ENCODE data around the gene TMEM11. TPM values are rescaled to one million over a fixed set of nuclear protein-coding genes. Genes with fewer than 3 reads are reported as not detected.

The TMEM11 gene
- total and polyA plus RNA-seq, 2 of the 4 experiments (the other 2 are of a cell fraction) = 19.9 to 44.7 TPM

GRCh38 chr17:21186399-21187187 lies 27.4 kb downstream of the TMEM11 start:
- POLR2A ChIA-PET (ENCODE audit: unreplicated experiment) = interaction anchor here (0.6 kb wide), 1 partner anchor 17 kb away, joined by 6 read pairs; no protein-coding TSS in a partner anchor
- in situ Hi-C loops (cut with MboI; ENCODE audit: low sequenced_read_pairs) = no loop called here

More at GRCh38 chr17:21186399-21187187, 27.4 kb downstream of the TMEM11 start:
- CTCF ChIA-PET = no interaction called here
- Histone ChIP-seq H2AK5ac (ENCODE audit: low read depth, low read length) (no peak overlapping the region), H3K56ac (ENCODE audit: extremely low read depth, insufficient read depth, low read length) (no peak overlapping the region), H3K4me3 (ENCODE audit: insufficient read depth, low read depth, low read length) (no peak overlapping the region), H3K9me3 (ENCODE audit: control insufficient read depth, insufficient read depth, low read length) (no peaks in the 10 kb centered on the region), H4K91ac (ENCODE audit: insufficient read depth, low read depth, low read length) (no peak overlapping the region), H2BK15ac (ENCODE audit: low read depth, low read length) (no peak overlapping the region), H2BK5ac (ENCODE audit: low read depth, low read length, poor library complexity, severe bottlenecking) (no peak overlapping the region), H2AFZ (replicated peaks; ENCODE audit: low read length, poor library complexity) (no peak overlapping the region), H3K79me1 (ENCODE audit: low read depth in 1 of 2, low read length in 2 of 2) (peaks cover 0 to 9% of the 10 kb centered on the region in 2 experiments; a peak in 2 of 4 replicates), H3K9me1 (ENCODE audit: insufficient read depth, low read length) (peaks cover 18% of the 10 kb centered on the region), H3K36me3 (ENCODE audit: control insufficient read depth, insufficient read depth, low read length) (peaks cover 14% of the 10 kb centered on the region; the same call in 1 of the 2 replicates), H3K27me3 (ENCODE audit: control insufficient read depth, insufficient read depth, low read length) (no peaks in the 10 kb centered on the region), H3K14ac (replicated peaks; ENCODE audit: low read depth, low read length) (no peak overlapping the region), H2BK120ac (ENCODE audit: low read depth, low read length) (no peak overlapping the region), H2AK9ac (replicated peaks; ENCODE audit: low read depth, low read length, poor library complexity) (no peak overlapping the region), H4K20me1 (ENCODE audit: insufficient read depth, low read length) (no peaks in the 10 kb centered on the region; the same call in 1 of the 2 replicates), H3K27ac (ENCODE audit: insufficient read depth, low read length) (no peak overlapping the region), H3K23ac (ENCODE audit: low read depth, low read length) (no peak overlapping the region), H3K9ac (ENCODE audit: low read depth, low read length) (no peak overlapping the region), H4K5ac (ENCODE audit: low read depth, low read length) (no peak overlapping the region), H3K4me1 (ENCODE audit: control insufficient read depth, insufficient read depth, low read length) (peaks cover 4% of the 10 kb centered on the region; the same call in 1 of the 2 replicates), H3K18ac (ENCODE audit: low read depth, low read length) (no peak overlapping the region), H2BK20ac (ENCODE audit: low read depth, low read length) (no peak overlapping the region), H3K4me2 (ENCODE audit: low read depth, low read length) (no peak overlapping the region), H3K4ac (ENCODE audit: low read depth, low read length) (no peak overlapping the region), H4K8ac (ENCODE audit: low read depth in 2 of 2, low read length in 2 of 2) (no peak overlapping the region)
- intact Hi-C loops (cut with micrococcal nuclease) (no loop called here), dilution Hi-C loops (cut with HindIII; ENCODE audit: low sequenced_read_pairs, unreplicated experiment) (no loop called here)
- WGBS, 2 experiments (ENCODE audit: extremely low coverage in 2 of 2, insufficient read length in 1 of 2) = no CpG with 5 or more reads among the region's 6 CpGs
- DNase-seq (no peak), ATAC-seq (ENCODE audit: low read depth) (no peak)
- no peak for TF ChIP-seq MAFK (IDR thresholded peaks at IDR 0.05; ENCODE audit: low read depth, low read length)
- no peak for TF ChIP-seq MAZ (IDR thresholded peaks at IDR 0.05; ENCODE audit: borderline replicate concordance, low read depth, low read length)
- TF ChIP-seq CHD1 (IDR thresholded peaks at IDR 0.05; ENCODE audit: low read depth, low read length) = no peak
- TF ChIP-seq, protein P1, sequence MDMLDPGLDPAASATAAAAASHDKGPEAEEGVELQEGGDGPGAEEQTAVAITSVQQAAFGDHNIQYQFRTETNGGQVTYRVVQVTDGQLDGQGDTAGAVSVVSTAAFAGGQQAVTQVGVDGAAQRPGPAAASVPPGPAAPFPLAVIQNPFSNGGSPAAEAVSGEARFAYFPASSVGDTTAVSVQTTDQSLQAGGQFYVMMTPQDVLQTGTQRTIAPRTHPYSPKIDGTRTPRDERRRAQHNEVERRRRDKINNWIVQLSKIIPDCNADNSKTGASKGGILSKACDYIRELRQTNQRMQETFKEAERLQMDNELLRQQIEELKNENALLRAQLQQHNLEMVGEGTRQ (IDR thresholded peaks at IDR 0.05; ENCODE audit: low read depth, low read length) = no peak
- no TSS peak for BruUV-seq (replicated peaks)

All from IMR-90 (cell line).